Measurements from ENCODE around the gene PPP4C.

Gene PPP4C

GRCh38 chr16:30067584-30067916 lies 8.2 kb upstream of the PPP4C start:
- no peak overlapping the region for H3K4me2 ChIP-seq (ENCODE audit: insufficient read depth, low read length, poor library complexity, severe bottlenecking)
- peak overlapping the region in 1 of 2 donors; percentile 14 for H3K4me3 ChIP-seq (ENCODE audit: low read length in 2 of 2)
- no peaks in the 10 kb centered on the region for H3K27me3 ChIP-seq (ENCODE audit: control insufficient read depth in 3 of 3, insufficient read depth in 3 of 3, low read depth in 1 of 3, low read length in 3 of 3)
- no CpG with 5 or more reads among the region's 6 CpGs for WGBS, 2 donors (ENCODE audit: extremely low coverage in 2 of 2, insufficient read length in 2 of 2, insufficient replicate concordance in 1 of 2)
- no peak overlapping the region for H4K91ac ChIP-seq (ENCODE audit: low read depth, low read length, poor library complexity)
- no peak overlapping the region for H3K27ac ChIP-seq (replicated peaks; ENCODE audit: low read length)
- H2AFZ ChIP-seq (ENCODE audit: low read length), result no peak overlapping the region
- no peak overlapping the region for H2AK5ac ChIP-seq (ENCODE audit: low read depth, low read length)
- H3K4me1 ChIP-seq (ENCODE audit: control insufficient read depth in 2 of 2, insufficient read depth in 1 of 2, low read depth in 1 of 2, low read length in 2 of 2), result peaks cover 15 to 24% of the 10 kb centered on the region in 2 donors
- H2BK15ac ChIP-seq (ENCODE audit: low read length), result no peak overlapping the region
- H3K18ac ChIP-seq (ENCODE audit: low read length), result no peak overlapping the region
- no peak for DNase-seq (ENCODE audit: low spot score)
- no peak overlapping the region for H3K14ac ChIP-seq (ENCODE audit: low read length)
- H2BK5ac ChIP-seq (ENCODE audit: low read length), result no peak overlapping the region
- no peak overlapping the region for H3K9ac ChIP-seq (ENCODE audit: low read depth, low read length, poor library complexity)
- H3K4ac ChIP-seq (ENCODE audit: low read length), result no peak overlapping the region
- peaks cover 40 to 64% of the 10 kb centered on the region in 2 donors for H3K36me3 ChIP-seq (replicated peaks in 1 of 2; ENCODE audit: control insufficient read depth in 2 of 2, insufficient read depth in 2 of 2, low read length in 2 of 2)
- H3K23ac ChIP-seq (ENCODE audit: low read depth, low read length, poor library complexity), result no peak overlapping the region
- H3K79me1 ChIP-seq (ENCODE audit: low read depth, low read length), result peaks cover 17% of the 10 kb centered on the region
- H4K8ac ChIP-seq (ENCODE audit: low read depth, low read length), result no peak overlapping the region
- no peaks in the 10 kb centered on the region for H3K9me3 ChIP-seq (replicated peaks in 1 of 2; ENCODE audit: control insufficient read depth in 2 of 2, insufficient read depth in 1 of 2, low read depth in 1 of 2, low read length in 2 of 2)
- H2BK120ac ChIP-seq (ENCODE audit: low read depth, low read length), result no peak overlapping the region
- no peak overlapping the region for H2BK12ac ChIP-seq (ENCODE audit: low read length)

- Histone ChIP-seq H2BK120ac (ENCODE audit: low read depth, low read length) (no peak overlapping the region), H2BK5ac (ENCODE audit: low read length) (no peak overlapping the region), H2BK12ac (ENCODE audit: low read length) (no peak overlapping the region), H3K36me3 (replicated peaks in 1 of 2; ENCODE audit: control insufficient read depth in 2 of 2, insufficient read depth in 2 of 2, low read length in 2 of 2) (peaks cover 40 to 69% of the 10 kb centered on the region in 2 donors), H2AK5ac (ENCODE audit: low read depth, low read length) (no peak overlapping the region), H3K9ac (ENCODE audit: low read depth, low read length, poor library complexity) (no peak overlapping the region), H3K4me1 (ENCODE audit: control insufficient read depth in 2 of 2, insufficient read depth in 1 of 2, low read depth in 1 of 2, low read length in 2 of 2) (peaks cover 13 to 23% of the 10 kb centered on the region in 2 donors), H3K27ac (replicated peaks; ENCODE audit: low read length) (no peak overlapping the region), H3K18ac (ENCODE audit: low read length) (no peak overlapping the region), H3K23ac (ENCODE audit: low read depth, low read length, poor library complexity) (no peak overlapping the region), H3K79me1 (ENCODE audit: low read depth, low read length) (peaks cover 17% of the 10 kb centered on the region), H3K14ac (ENCODE audit: low read length) (no peak overlapping the region), H3K4me2 (ENCODE audit: insufficient read depth, low read length, poor library complexity, severe bottlenecking) (no peak overlapping the region), H4K8ac (ENCODE audit: low read depth, low read length) (no peak overlapping the region), H2BK15ac (ENCODE audit: low read length) (no peak overlapping the region), H3K4me3 (ENCODE audit: low read length in 2 of 2) (no peak overlapping the region), H4K91ac (ENCODE audit: low read depth, low read length, poor library complexity) (no peak overlapping the region), H3K9me3 (replicated peaks in 1 of 2; ENCODE audit: control insufficient read depth in 2 of 2, insufficient read depth in 1 of 2, low read depth in 1 of 2, low read length in 2 of 2) (no peaks in the 10 kb centered on the region), H3K27me3 (ENCODE audit: control insufficient read depth in 3 of 3, insufficient read depth in 3 of 3, low read depth in 1 of 3, low read length in 3 of 3) (no peaks in the 10 kb centered on the region), H2AFZ (ENCODE audit: low read length) (no peak overlapping the region), H3K4ac (ENCODE audit: low read length) (no peak overlapping the region)
- WGBS, 2 donors (ENCODE audit: extremely low coverage in 2 of 2, insufficient read length in 2 of 2, insufficient replicate concordance in 1 of 2), result no CpG with 5 or more reads among the region's 9 CpGs
- no peak for DNase-seq (ENCODE audit: low spot score)
Observed at GRCh38 chr16:30068333-30068732, 7.5 kb upstream of the PPP4C start.

- Histone ChIP-seq H2AK5ac (ENCODE audit: low read depth, low read length) (no peak overlapping the region), H3K36me3 (replicated peaks in 1 of 2; ENCODE audit: control insufficient read depth in 2 of 2, insufficient read depth in 2 of 2, low read length in 2 of 2) (peaks cover 40 to 69% of the 10 kb centered on the region in 2 donors), H3K27ac (replicated peaks; ENCODE audit: low read length) (no peak overlapping the region), H3K27me3 (ENCODE audit: control insufficient read depth in 3 of 3, insufficient read depth in 3 of 3, low read depth in 1 of 3, low read length in 3 of 3) (no peaks in the 10 kb centered on the region), H3K4me3 (ENCODE audit: low read length in 2 of 2) (peak overlapping the region in 1 of 2 donors; percentile 1), H3K18ac (ENCODE audit: low read length) (no peak overlapping the region), H4K8ac (ENCODE audit: low read depth, low read length) (no peak overlapping the region), H3K9ac (ENCODE audit: low read depth, low read length, poor library complexity) (no peak overlapping the region), H3K9me3 (replicated peaks in 1 of 2; ENCODE audit: control insufficient read depth in 2 of 2, insufficient read depth in 1 of 2, low read depth in 1 of 2, low read length in 2 of 2) (no peaks in the 10 kb centered on the region), H2AFZ (ENCODE audit: low read length) (no peak overlapping the region), H2BK120ac (ENCODE audit: low read depth, low read length) (no peak overlapping the region), H3K23ac (ENCODE audit: low read depth, low read length, poor library complexity) (no peak overlapping the region), H3K14ac (ENCODE audit: low read length) (no peak overlapping the region), H2BK12ac (ENCODE audit: low read length) (no peak overlapping the region), H3K79me1 (ENCODE audit: low read depth, low read length) (peaks cover 17% of the 10 kb centered on the region), H4K91ac (ENCODE audit: low read depth, low read length, poor library complexity) (no peak overlapping the region), H3K4me1 (ENCODE audit: control insufficient read depth in 2 of 2, insufficient read depth in 1 of 2, low read depth in 1 of 2, low read length in 2 of 2) (peaks cover 7 to 16% of the 10 kb centered on the region in 2 donors), H3K4me2 (ENCODE audit: insufficient read depth, low read length, poor library complexity, severe bottlenecking) (no peak overlapping the region), H2BK15ac (ENCODE audit: low read length) (no peak overlapping the region), H3K4ac (ENCODE audit: low read length) (no peak overlapping the region), H2BK5ac (ENCODE audit: low read length) (no peak overlapping the region)
- DNase-seq (ENCODE audit: low spot score), result no peak
- no CpG with 5 or more reads among the region's 17 CpGs for WGBS, 2 donors (ENCODE audit: extremely low coverage in 2 of 2, insufficient read length in 2 of 2, insufficient replicate concordance in 1 of 2)
Observed at GRCh38 chr16:30068750-30069610, 6.8 kb upstream of the PPP4C start.

- H3K23ac ChIP-seq (ENCODE audit: low read depth, low read length, poor library complexity), result peak overlapping the region; percentile 47
- peaks cover 4 to 14% of the 10 kb centered on the region in 2 donors for H3K4me1 ChIP-seq (ENCODE audit: control insufficient read depth in 2 of 2, insufficient read depth in 1 of 2, low read depth in 1 of 2, low read length in 2 of 2)
- no peak overlapping the region for H3K4me3 ChIP-seq (ENCODE audit: low read length in 2 of 2)
- no peak for DNase-seq (ENCODE audit: low spot score)
- no peak overlapping the region for H4K8ac ChIP-seq (ENCODE audit: low read depth, low read length)
- no peak overlapping the region for H2BK120ac ChIP-seq (ENCODE audit: low read depth, low read length)
- H2BK12ac ChIP-seq (ENCODE audit: low read length), result no peak overlapping the region
- H3K18ac ChIP-seq (ENCODE audit: low read length), result no peak overlapping the region
- no peak overlapping the region for H3K14ac ChIP-seq (ENCODE audit: low read length)
- H3K27me3 ChIP-seq (ENCODE audit: control insufficient read depth in 3 of 3, insufficient read depth in 3 of 3, low read depth in 1 of 3, low read length in 3 of 3), result no peaks in the 10 kb centered on the region
- no peak overlapping the region for H2AK5ac ChIP-seq (ENCODE audit: low read depth, low read length)
- H3K4me2 ChIP-seq (ENCODE audit: insufficient read depth, low read length, poor library complexity, severe bottlenecking), result no peak overlapping the region
- no peak overlapping the region for H3K27ac ChIP-seq (replicated peaks; ENCODE audit: low read length)
- no peak overlapping the region for H2AFZ ChIP-seq (ENCODE audit: low read length)
- no peak overlapping the region for H4K91ac ChIP-seq (ENCODE audit: low read depth, low read length, poor library complexity)
- WGBS, 2 donors (ENCODE audit: extremely low coverage in 2 of 2, insufficient read length in 2 of 2, insufficient replicate concordance in 1 of 2), result no CpG with 5 or more reads among the region's 31 CpGs
- H3K36me3 ChIP-seq (replicated peaks in 1 of 2; ENCODE audit: control insufficient read depth in 2 of 2, insufficient read depth in 2 of 2, low read length in 2 of 2), result peaks cover 40 to 69% of the 10 kb centered on the region in 2 donors
- H3K9me3 ChIP-seq (replicated peaks in 1 of 2; ENCODE audit: control insufficient read depth in 2 of 2, insufficient read depth in 1 of 2, low read depth in 1 of 2, low read length in 2 of 2), result no peaks in the 10 kb centered on the region
- H3K4ac ChIP-seq (ENCODE audit: low read length), result no peak overlapping the region
- H2BK15ac ChIP-seq (ENCODE audit: low read length), result no peak overlapping the region
- H3K79me1 ChIP-seq (ENCODE audit: low read depth, low read length), result peaks cover 17% of the 10 kb centered on the region
- no peak overlapping the region for H2BK5ac ChIP-seq (ENCODE audit: low read length)
- H3K9ac ChIP-seq (ENCODE audit: low read depth, low read length, poor library complexity), result no peak overlapping the region
Observed at GRCh38 chr16:30069611-30070462, 6.0 kb upstream of the PPP4C start.

Measured in neuronal stem cell (in vitro differentiated cells).